ENCODE results near the gene RPL7L1. TPM values are rescaled to one million over a fixed set of nuclear protein-coding genes. Genes with fewer than 3 reads are reported as not detected.
A peak's percentile ranks its signal among the peaks of the same experiment; 100 is the strongest.

Gene RPL7L1
- total RNA-seq, 1 donor from 2014 or later: 64.5 TPM

- Histone ChIP-seq H3K36me3 (peaks cover 21% of the 10 kb centered on the region), H3K4me1 (peaks cover 43% of the 10 kb centered on the region), H3K9me3 (no peaks in the 10 kb centered on the region), H3K27me3 (ENCODE audit: low read depth) (no peaks in the 10 kb centered on the region), H3K27ac (peak overlapping the region; percentile 93), H3K4me3 (peak overlapping the region; percentile 96)
- no peak for TF ChIP-seq CTCF (IDR thresholded peaks at IDR 0.05)
- peak; percentile 59 for DNase-seq
- peak; percentile 40 to 49 for ATAC-seq
- intact Hi-C loops (cut with DNase I): no loop called here
Measured at GRCh38 chr6:42929821-42930360, 50.5 kb downstream of the RPL7L1 start.

- H3K27ac ChIP-seq: peak overlapping the region; percentile 46
- intact Hi-C loops (cut with DNase I): no loop called here
Measured at GRCh38 chr6:42932412-42932811, 53.0 kb downstream of the RPL7L1 start.

GRCh38 chr6:42933205-42933604, 53.8 kb downstream of the RPL7L1 start:
- Histone ChIP-seq H3K36me3 (peaks cover 54% of the 10 kb centered on the region), H3K27me3 (ENCODE audit: low read depth) (no peaks in the 10 kb centered on the region), H3K4me3 (no peak overlapping the region), H3K9me3 (no peaks in the 10 kb centered on the region), H3K4me1 (peaks cover 43% of the 10 kb centered on the region), H3K27ac (no peak overlapping the region)
- intact Hi-C loops (cut with DNase I): no loop called here
- TF ChIP-seq CTCF (IDR thresholded peaks at IDR 0.05): no peak
- no peak for DNase-seq
- ATAC-seq: no peak

More at GRCh38 chr6:42932412-42932811, 53.0 kb downstream of the RPL7L1 start:
- no peak for TF ChIP-seq CTCF (IDR thresholded peaks at IDR 0.05)
- Histone ChIP-seq H3K4me3 (no peak overlapping the region), H3K9me3 (no peaks in the 10 kb centered on the region), H3K4me1 (peaks cover 43% of the 10 kb centered on the region), H3K27me3 (ENCODE audit: low read depth) (no peaks in the 10 kb centered on the region), H3K36me3 (peaks cover 47% of the 10 kb centered on the region)
- DNase-seq: no peak
- ATAC-seq: no peak

- Histone ChIP-seq H3K4me3 (no peak overlapping the region), H3K27me3 (ENCODE audit: low read depth) (no peaks in the 10 kb centered on the region), H3K9me3 (no peaks in the 10 kb centered on the region), H3K4me1 (peaks cover 39% of the 10 kb centered on the region), H3K36me3 (peaks cover 74% of the 10 kb centered on the region), H3K27ac (no peak overlapping the region)
- TF ChIP-seq CTCF (IDR thresholded peaks at IDR 0.05): no peak
- intact Hi-C loops (cut with DNase I): no loop called here
- DNase-seq: no peak
- no peak for ATAC-seq
Measured at GRCh38 chr6:42935322-42935721, 55.9 kb downstream of the RPL7L1 start.

DNA sequence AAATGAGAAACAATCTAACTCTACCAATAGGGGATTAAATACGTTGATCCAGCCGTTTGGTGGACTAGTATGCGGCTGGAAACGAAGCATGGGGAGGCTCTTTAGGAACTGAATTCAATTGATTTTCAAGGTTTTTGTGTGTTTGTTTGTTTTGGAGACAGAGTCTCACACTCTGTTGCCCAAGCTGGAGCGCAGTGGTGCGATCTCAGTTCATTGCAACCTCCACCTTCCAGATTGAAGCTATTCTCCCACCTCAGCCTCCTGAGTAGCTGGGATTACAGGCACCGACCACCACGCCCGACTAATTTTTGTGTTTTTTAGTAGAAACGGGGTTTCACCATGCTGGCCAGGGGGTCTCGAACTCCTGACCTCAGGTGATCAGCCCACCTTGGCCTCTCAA, 57.0 kb downstream of the RPL7L1 start:
- Histone ChIP-seq H3K27ac (no peak overlapping the region), H3K4me1 (peaks cover 28% of the 10 kb centered on the region), H3K9me3 (no peaks in the 10 kb centered on the region), H3K36me3 (peaks cover 79% of the 10 kb centered on the region), H3K27me3 (ENCODE audit: low read depth) (no peaks in the 10 kb centered on the region), H3K4me3 (no peak overlapping the region)
- TF ChIP-seq CTCF (IDR thresholded peaks at IDR 0.05): no peak
- intact Hi-C loops (cut with DNase I): no loop called here
- no peak for ATAC-seq
- no peak for DNase-seq

Data from lower lobe of right lung (tissue), 2 donors.